Measurements from ENCODE around the gene RAPGEFL1.

The RAPGEFL1 gene

DNA sequence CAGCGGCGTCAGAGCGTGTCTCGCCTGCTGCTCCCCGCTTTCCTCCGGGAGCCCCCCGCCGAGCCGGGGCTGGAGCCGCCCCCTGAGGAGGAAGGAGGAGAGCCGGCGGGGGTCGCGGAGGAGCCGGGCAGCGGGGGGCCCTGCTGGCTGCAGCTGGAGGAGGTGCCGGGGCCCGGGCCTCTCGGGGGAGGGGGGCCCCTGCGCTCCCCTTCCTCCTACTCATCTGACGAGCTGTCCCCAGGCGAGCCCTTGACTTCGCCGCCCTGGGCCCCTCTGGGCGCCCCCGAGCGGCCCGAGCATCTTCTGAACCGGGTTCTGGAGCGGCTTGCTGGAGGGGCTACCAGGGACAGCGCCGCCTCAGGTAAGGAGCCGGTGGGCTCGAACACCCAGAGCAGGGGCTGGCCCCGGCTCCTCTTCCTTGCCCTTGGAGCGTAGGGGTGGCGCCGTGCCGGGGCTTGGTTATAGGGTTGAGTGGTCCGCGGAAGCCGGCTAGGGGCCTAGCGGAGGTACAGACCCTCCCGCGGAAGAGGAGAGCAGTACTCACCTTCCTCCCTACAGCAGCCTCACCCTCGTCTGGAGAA, 841 bp downstream of the RAPGEFL1 start:
- no peak for DNase-seq (ENCODE audit: low read depth in 1 of 2, low spot score in 1 of 2)
- TF ChIP-seq, protein P1, sequence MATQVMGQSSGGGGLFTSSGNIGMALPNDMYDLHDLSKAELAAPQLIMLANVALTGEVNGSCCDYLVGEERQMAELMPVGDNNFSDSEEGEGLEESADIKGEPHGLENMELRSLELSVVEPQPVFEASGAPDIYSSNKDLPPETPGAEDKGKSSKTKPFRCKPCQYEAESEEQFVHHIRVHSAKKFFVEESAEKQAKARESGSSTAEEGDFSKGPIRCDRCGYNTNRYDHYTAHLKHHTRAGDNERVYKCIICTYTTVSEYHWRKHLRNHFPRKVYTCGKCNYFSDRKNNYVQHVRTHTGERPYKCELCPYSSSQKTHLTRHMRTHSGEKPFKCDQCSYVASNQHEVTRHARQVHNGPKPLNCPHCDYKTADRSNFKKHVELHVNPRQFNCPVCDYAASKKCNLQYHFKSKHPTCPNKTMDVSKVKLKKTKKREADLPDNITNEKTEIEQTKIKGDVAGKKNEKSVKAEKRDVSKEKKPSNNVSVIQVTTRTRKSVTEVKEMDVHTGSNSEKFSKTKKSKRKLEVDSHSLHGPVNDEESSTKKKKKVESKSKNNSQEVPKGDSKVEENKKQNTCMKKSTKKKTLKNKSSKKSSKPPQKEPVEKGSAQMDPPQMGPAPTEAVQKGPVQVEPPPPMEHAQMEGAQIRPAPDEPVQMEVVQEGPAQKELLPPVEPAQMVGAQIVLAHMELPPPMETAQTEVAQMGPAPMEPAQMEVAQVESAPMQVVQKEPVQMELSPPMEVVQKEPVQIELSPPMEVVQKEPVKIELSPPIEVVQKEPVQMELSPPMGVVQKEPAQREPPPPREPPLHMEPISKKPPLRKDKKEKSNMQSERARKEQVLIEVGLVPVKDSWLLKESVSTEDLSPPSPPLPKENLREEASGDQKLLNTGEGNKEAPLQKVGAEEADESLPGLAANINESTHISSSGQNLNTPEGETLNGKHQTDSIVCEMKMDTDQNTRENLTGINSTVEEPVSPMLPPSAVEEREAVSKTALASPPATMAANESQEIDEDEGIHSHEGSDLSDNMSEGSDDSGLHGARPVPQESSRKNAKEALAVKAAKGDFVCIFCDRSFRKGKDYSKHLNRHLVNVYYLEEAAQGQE (IDR thresholded peaks at IDR 0.05; ENCODE audit: insufficient replicate concordance, low read depth), result peak; percentile 24
- no peak for TF ChIP-seq SPI1 (IDR thresholded peaks at IDR 0.05; ENCODE audit: borderline replicate concordance, low read depth)
- Histone ChIP-seq H3K27ac (replicated peaks) (no peak overlapping the region), H3K4me3 (replicated peaks; ENCODE audit: insufficient read depth, low read length) (no peak overlapping the region), H3K27me3 (ENCODE audit: insufficient read depth, poor library complexity, severe bottlenecking) (no peaks in the 10 kb centered on the region)

GRCh38 chr17:40178660-40179059, 1.4 kb downstream of the RAPGEFL1 start:
- DNase-seq (ENCODE audit: low read depth in 1 of 2, low spot score in 1 of 2), result no peak
- TF ChIP-seq GABPA (IDR thresholded peaks at IDR 0.05; ENCODE audit: low read depth), result no peak
- TF ChIP-seq, protein P1 (IDR thresholded peaks at IDR 0.05; ENCODE audit: insufficient replicate concordance, low read depth), result no peak
- TF ChIP-seq, protein P2, sequence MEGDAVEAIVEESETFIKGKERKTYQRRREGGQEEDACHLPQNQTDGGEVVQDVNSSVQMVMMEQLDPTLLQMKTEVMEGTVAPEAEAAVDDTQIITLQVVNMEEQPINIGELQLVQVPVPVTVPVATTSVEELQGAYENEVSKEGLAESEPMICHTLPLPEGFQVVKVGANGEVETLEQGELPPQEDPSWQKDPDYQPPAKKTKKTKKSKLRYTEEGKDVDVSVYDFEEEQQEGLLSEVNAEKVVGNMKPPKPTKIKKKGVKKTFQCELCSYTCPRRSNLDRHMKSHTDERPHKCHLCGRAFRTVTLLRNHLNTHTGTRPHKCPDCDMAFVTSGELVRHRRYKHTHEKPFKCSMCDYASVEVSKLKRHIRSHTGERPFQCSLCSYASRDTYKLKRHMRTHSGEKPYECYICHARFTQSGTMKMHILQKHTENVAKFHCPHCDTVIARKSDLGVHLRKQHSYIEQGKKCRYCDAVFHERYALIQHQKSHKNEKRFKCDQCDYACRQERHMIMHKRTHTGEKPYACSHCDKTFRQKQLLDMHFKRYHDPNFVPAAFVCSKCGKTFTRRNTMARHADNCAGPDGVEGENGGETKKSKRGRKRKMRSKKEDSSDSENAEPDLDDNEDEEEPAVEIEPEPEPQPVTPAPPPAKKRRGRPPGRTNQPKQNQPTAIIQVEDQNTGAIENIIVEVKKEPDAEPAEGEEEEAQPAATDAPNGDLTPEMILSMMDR (IDR thresholded peaks at IDR 0.05; ENCODE audit: insufficient read depth, low read length), result no peak
- TF ChIP-seq SPI1 (IDR thresholded peaks at IDR 0.05; ENCODE audit: borderline replicate concordance, low read depth), result no peak
- no peak for TF ChIP-seq POLR2AphosphoS5 (IDR thresholded peaks at IDR 0.05; ENCODE audit: low read depth)
- Histone ChIP-seq H3K4me3 (replicated peaks; ENCODE audit: insufficient read depth, low read length) (no peak overlapping the region), H3K27ac (replicated peaks) (no peak overlapping the region), H3K27me3 (ENCODE audit: insufficient read depth, poor library complexity, severe bottlenecking) (no peaks in the 10 kb centered on the region)

DNA sequence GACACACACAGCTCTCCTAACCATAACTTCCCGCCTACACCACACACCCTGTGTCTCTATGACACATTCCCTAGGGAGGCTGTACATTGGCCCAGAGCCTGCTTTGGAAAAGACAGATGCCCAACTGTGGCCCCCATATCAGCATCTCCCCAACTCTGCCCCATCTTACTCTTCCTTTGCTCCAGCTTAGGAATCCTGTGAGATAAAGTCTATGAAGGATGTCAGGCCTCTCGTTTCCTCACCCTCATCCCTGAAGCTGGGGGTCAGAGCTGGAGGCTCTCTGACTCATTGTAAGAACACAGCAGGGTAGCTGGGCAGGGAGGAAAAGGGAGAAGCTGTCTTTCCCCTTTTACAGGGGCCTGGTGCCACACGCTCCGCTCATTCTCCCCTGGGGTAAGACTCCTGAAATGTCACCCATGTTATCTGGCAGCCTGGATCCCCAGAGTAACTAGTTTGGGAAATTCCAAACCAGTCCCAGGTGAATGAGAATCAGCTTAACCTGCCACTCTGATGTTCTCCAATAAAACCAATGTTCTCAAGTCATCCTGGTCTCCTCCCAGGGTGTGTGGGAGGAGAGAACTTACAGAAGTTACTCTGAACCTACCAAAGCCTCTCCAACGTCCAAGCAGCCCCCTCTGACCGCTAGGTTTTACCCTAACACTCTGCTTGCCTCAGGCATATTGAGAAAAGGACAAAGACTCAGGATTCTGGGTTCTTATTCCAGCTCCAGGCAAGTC, 2.8 kb downstream of the RAPGEFL1 start:
- no peak overlapping the region for H3K4me3 ChIP-seq (replicated peaks; ENCODE audit: insufficient read depth, low read length)
- H3K27ac ChIP-seq (replicated peaks), result no peak overlapping the region
- H3K27me3 ChIP-seq (ENCODE audit: insufficient read depth, poor library complexity, severe bottlenecking), result no peaks in the 10 kb centered on the region
- no peak for DNase-seq (ENCODE audit: low read depth in 1 of 2, low spot score in 1 of 2)
- no peak for TF ChIP-seq POLR2AphosphoS5 (IDR thresholded peaks at IDR 0.05; ENCODE audit: low read depth)
- TF ChIP-seq, protein P2 (IDR thresholded peaks at IDR 0.05; ENCODE audit: insufficient read depth, low read length), result no peak

DNA sequence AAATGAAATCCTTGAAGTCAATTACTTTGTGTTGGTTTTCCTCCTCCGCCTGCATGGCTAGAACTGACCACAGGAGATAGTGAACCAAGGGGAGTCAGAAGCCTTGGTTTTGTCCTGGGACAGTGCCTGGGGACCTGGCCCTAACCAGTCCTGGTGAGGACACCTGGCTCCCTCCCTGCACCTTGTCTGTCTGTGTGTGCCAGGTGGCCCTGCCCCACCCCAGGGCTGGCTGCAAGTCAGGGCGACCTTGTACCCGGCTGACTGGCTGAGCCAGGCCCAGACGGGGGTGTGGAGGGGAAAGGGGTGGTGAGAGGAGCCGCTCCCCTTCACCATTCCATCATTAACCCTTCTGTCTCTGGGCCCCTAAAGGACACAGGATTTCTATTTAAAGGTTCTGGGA, 3.4 kb downstream of the RAPGEFL1 start:
- Histone ChIP-seq H3K4me3 (replicated peaks; ENCODE audit: insufficient read depth, low read length) (no peak overlapping the region), H3K27ac (replicated peaks) (no peak overlapping the region), H3K27me3 (ENCODE audit: insufficient read depth, poor library complexity, severe bottlenecking) (no peaks in the 10 kb centered on the region)
- TF ChIP-seq POLR2AphosphoS5 (IDR thresholded peaks at IDR 0.05; ENCODE audit: low read depth), result no peak
- no peak for TF ChIP-seq SPI1 (IDR thresholded peaks at IDR 0.05; ENCODE audit: borderline replicate concordance, low read depth)
- no peak for TF ChIP-seq GABPA (IDR thresholded peaks at IDR 0.05; ENCODE audit: low read depth)
- TF ChIP-seq, protein P2 (IDR thresholded peaks at IDR 0.05; ENCODE audit: insufficient read depth, low read length), result no peak
- TF ChIP-seq, protein P1 (IDR thresholded peaks at IDR 0.05; ENCODE audit: insufficient replicate concordance, low read depth), result no peak
- no peak for DNase-seq (ENCODE audit: low read depth in 1 of 2, low spot score in 1 of 2)

Measured in HL-60 (cell line).